ENCODE results near the gene ZNF804B.
"Not testable (repeated sequence)": the region's sequence is repeated elsewhere in the genome, so short reads cannot be mapped to it uniquely, and the experiment has no call there.

Gene ZNF804B

GRCh38 chr7:89085580-89085979, 326.1 kb downstream of the ZNF804B start:
- DNase-seq (ENCODE audit: low read depth in 2 of 2), result no peak

- DNase-seq (ENCODE audit: low read depth in 2 of 2), result no peak
Measured at GRCh38 chr7:89091550-89091949, 332.1 kb downstream of the ZNF804B start.

- no peak for DNase-seq (ENCODE audit: low read depth in 2 of 2)
Measured at GRCh38 chr7:89094269-89094668, 334.8 kb downstream of the ZNF804B start.

- no peak for DNase-seq (ENCODE audit: low read depth in 2 of 2)
Measured at GRCh38 chr7:89103564-89103963, 344.1 kb downstream of the ZNF804B start.

GRCh38 chr7:89104748-89105685, 345.5 kb downstream of the ZNF804B start:
- DNase-seq (ENCODE audit: low read depth in 2 of 2), result no peak

GRCh38 chr7:89123871-89124270, 364.4 kb downstream of the ZNF804B start:
- DNase-seq (ENCODE audit: low read depth in 2 of 2), result no peak

GRCh38 chr7:89129600-89130375, 370.3 kb downstream of the ZNF804B start:
- DNase-seq (ENCODE audit: low read depth in 2 of 2), result no peak

GRCh38 chr7:89133357-89133756, 373.9 kb downstream of the ZNF804B start:
- DNase-seq (ENCODE audit: low read depth in 2 of 2), result no peak

- DNase-seq (ENCODE audit: low read depth in 2 of 2), result no peak
Measured at GRCh38 chr7:89133819-89134218, 374.3 kb downstream of the ZNF804B start.

GRCh38 chr7:89145801-89146200, 386.3 kb downstream of the ZNF804B start:
- no peak for DNase-seq (ENCODE audit: low read depth in 2 of 2)

GRCh38 chr7:89160107-89160506, 400.6 kb downstream of the ZNF804B start:
- DNase-seq (ENCODE audit: low read depth in 2 of 2), result no peak

GRCh38 chr7:89165421-89165820, 405.9 kb downstream of the ZNF804B start:
- DNase-seq (ENCODE audit: low read depth in 2 of 2), result no peak

- no peak for DNase-seq (ENCODE audit: low read depth in 2 of 2)
Measured at GRCh38 chr7:89170628-89171027, 411.1 kb downstream of the ZNF804B start.

- DNase-seq (ENCODE audit: low read depth in 2 of 2), result no peak
Measured at GRCh38 chr7:89182116-89182515, 422.6 kb downstream of the ZNF804B start.

- DNase-seq (ENCODE audit: low read depth in 2 of 2), result no peak
Measured at GRCh38 chr7:89183712-89184111, 424.2 kb downstream of the ZNF804B start.

GRCh38 chr7:89200758-89201157, 441.3 kb downstream of the ZNF804B start:
- no peak for DNase-seq (ENCODE audit: low read depth in 2 of 2)

- DNase-seq (ENCODE audit: low read depth in 2 of 2), result no peak
Measured at GRCh38 chr7:89223900-89224395, 464.4 kb downstream of the ZNF804B start.

GRCh38 chr7:89228688-89229171, 469.2 kb downstream of the ZNF804B start:
- not testable (repeated sequence) for DNase-seq (ENCODE audit: low read depth in 2 of 2)

- no peak for DNase-seq (ENCODE audit: low read depth in 2 of 2)
Measured at GRCh38 chr7:89238156-89238555, 478.7 kb downstream of the ZNF804B start.

- DNase-seq (ENCODE audit: low read depth in 2 of 2), result no peak
Measured at GRCh38 chr7:89246196-89246595, 486.7 kb downstream of the ZNF804B start.

- DNase-seq (ENCODE audit: low read depth in 2 of 2), result no peak
Measured at GRCh38 chr7:89247207-89247606, 487.7 kb downstream of the ZNF804B start.

GRCh38 chr7:89259085-89259484, 499.6 kb downstream of the ZNF804B start:
- DNase-seq (ENCODE audit: low read depth in 2 of 2), result no peak
